HuH-7 (cell line): Measurements from ENCODE around the gene GGNBP2.

Experiments
- DNase-seq: peaks from one replicate; pipeline ENCODE4 v3.0.0; 2011; ENCODE audit warnings: low spot score

The GGNBP2 gene

DNA sequence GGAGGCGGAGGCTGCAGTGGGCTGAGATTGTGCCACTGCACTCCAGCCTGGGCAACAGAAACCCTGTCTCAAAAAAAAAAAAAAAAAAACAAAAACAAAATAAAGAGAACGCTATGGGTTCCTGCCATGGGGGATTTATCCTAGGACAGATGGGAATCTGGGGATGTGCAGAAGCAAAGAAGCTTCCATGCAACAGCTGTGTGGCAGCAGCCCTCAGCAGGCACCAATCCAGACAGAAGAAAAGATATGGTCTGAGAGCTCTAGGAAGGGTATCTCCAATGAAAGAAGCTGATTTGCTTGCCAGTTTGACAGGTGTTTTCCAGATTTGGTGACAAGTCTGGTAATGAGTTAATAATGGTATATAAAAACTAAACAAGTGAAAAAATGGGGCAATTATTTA, 21.6 kb upstream of the GGNBP2 start:
- no peak for DNase-seq

- DNase-seq, result no peak
Measured at GRCh38 chr17:36524428-36524876, 20.3 kb upstream of the GGNBP2 start.

DNA sequence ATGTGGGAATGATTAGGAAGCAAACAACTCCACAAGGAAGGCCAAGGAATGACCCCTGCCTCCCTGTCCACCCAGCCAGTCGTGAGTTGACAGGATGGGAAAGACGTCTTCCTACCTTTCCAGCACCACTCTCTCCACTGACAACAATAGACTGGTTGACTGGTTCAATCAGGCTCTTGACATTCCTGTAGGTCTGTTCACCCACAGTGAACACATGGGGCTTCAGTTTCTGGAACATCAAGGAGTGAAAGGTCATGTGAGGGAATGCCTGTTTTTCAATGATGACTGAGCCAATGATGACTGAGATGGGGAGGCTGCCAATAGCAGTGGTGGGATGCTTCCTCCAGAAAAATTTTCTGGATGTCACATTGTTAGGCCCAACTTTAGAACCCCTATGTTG, 19.6 kb upstream of the GGNBP2 start:
- no peak for DNase-seq

GRCh38 chr17:36525888-36526287, 18.8 kb upstream of the GGNBP2 start:
- no peak for DNase-seq

GRCh38 chr17:36527621-36528250, 17.0 kb upstream of the GGNBP2 start:
- no peak for DNase-seq

GRCh38 chr17:36529121-36529520, 15.6 kb upstream of the GGNBP2 start:
- no peak for DNase-seq

DNA sequence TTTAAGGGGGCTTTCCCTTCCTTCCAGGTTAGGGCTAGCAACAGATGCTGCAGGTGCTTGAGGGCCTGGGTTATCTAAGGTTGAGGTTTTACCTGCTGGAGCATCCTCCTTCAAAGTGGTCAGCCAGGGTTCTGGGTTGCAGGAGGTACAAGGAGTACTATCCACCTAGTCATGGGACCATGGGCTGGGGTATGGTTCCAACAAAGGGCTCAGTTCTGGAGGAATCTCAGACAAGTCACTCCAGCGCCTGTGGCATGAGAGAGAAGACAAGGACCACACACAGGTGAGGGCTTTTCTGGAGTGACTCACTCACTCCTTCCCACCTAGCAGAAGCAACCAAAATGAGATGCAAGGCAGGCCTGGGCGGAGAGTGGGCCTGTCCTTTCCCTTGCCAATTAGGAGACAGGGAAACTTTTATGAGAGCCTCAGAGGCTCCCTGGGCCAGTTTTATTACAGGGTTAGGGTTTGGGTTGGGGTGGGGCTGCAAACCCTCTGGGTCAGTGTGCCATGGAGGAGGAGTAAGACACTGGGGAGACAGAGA, 12.2 kb upstream of the GGNBP2 start:
- DNase-seq, result no peak

DNA sequence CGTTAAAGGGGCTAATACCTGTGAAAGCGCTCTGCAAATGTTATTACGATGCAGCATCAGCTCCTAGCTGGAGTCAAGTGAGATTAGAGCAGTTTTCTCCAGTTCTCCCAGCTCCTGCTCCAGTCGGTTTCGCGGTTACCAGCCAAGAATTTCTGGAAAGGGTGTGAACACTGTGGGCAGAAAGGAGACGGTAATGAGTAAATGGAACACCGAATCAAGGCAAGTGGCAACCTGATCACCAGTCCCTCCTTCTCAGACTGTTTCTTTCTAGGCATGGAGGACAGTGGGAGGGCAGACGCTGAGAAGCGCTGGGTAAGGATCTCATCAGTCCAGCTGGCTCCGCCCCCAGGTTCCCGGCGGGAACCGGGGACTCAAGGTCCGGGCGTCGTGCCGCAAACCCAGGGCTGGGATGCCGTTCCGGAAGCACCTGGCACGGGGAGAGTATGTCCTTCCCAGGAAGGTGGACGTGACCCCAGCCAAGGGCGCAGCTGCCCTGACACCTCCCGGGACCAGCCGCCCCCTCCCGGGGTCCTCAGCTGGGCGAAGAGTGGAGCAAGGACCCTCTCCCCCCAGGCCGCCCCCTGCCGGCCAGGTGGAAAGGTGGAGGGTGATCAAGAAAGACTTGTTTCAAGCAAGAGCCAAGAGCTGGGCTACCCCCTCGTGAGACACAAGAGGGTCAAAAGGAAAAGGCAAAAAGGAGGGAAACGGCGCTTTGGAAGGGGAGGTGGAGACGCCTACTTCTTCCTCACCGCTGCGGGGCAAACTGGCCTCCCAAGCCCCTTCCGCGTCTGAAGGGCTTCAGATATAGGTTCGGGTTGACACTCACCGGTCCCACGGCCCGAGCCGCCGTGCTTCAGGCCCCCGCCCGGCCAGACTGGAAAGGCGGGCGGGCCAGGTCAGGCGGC, 10.5 kb upstream of the GGNBP2 start:
- DNase-seq, result peak; percentile 71

GRCh38 chr17:36534840-36535668, 9.7 kb upstream of the GGNBP2 start, which contains the start of the genes MYO19 and PIGW:
Gene MYO19 (minus strand): TSS chr17:36534868. CDS start chr17:36532538, 2,330 bp downstream.
Gene PIGW (plus strand): TSS chr17:36534987. CDS start chr17:36537102, 2,115 bp downstream.
- peak; percentile 80 for DNase-seq

DNA sequence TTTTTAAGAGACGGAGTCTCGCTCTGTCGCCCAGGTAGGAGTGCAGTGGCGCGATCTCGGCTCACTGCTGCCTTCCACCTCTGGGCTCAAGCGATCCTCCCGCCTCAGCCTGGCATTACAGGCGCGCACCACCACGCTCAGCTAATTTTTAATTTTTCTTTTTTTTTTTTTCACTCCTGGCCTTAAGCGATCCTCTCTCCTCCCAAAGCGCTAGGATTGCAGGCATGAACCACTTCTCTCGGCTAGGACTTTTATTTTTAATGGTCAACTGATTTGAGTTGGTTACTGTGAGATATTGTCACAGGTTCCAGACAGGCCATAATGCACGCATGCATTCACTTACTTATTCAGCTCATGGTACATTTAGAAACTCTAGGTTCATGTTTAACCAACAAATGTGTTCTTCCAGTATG, 9.0 kb upstream of the GGNBP2 start:
- no peak for DNase-seq

DNA sequence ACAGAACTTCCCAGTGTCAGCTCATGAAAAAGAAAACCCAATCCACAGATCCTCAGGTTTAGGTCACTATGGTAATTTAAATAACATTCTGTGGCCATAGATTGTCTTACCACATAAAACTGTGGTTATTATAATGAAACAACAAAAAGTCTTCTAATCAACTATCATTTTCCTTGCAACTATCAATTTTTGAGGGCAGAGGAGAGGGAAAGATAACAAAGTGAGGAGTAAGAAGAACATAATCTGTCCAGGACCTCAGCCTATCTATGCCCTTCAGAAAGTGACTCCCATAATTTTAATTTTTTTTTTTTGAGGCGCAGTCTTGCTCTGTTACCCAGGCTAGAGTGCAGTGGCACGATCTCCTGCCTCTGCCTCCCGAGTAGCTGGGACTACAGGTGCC, 4.0 kb upstream of the GGNBP2 start:
- no peak for DNase-seq

DNA sequence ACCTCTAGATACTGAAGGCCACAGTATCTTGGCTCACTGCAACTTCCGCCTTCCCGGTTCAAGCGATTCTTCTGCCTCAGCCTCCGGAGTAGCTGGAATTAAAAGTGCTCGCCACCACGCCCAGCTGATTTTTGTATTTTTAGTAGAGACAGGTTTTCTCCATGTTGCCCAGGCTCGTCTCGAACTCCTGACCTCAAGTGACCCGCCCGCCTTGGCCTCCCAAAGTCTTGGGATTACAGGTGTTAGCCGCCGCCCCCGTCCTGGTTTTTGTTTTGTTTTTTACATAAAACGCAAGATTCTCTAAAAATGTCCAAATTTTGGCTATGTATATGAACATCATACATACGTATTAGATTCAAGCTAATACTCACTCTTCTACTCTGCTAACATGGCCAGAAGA, 2.0 kb upstream of the GGNBP2 start:
- no peak for DNase-seq

GRCh38 chr17:36544044-36544306, 744 bp upstream of the GGNBP2 start:
- peak; percentile 11 for DNase-seq

- peak; percentile 61 for DNase-seq
Measured at GRCh38 chr17:36545077-36545464, 352 bp downstream of the GGNBP2 start.

DNA sequence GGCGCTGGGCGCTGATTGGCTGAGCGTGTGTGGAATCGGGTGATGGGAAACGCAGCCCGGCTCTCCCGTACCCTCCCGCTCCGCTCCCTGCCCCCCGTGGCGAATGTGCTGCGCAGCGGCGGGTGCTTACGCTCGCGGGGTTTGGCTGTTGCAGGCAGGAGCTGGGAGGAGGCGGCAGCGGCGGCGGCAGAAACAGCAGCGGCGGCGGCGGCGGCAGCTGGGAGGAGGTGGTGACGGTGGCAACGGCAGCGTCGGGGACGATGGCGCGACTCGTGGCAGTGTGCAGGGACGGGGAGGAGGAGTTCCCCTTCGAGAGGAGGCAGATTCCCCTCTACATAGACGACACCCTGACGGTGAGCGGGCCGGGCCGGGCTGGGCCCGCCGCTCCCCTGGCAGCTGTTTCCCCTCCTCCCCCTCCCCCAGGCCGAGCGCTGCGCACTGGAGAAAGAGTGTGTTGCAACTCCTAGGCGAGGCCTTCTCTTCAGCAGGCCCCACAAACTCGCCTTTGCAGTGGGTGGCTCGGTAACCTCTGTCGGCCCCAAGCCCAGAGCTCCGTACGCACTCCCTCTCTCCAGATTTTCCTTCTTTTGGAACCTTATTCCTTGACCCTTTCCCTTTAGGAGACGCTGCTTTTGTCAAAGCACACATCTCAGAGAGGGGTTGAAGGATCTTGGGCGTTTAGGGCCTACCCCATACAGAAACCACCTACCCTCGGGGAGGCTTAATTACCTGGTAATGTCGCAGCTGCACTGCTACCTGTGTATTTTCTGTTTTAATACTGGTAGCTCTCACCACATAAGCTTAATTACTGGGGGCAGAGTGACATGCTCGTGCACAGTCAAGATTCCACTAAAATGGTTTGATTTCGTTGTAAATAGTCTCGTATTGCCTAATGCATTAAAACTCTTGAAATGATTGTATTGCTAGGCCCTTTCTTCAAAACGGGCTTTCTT, 1.0 kb downstream of the GGNBP2 start:
- DNase-seq, result peak; percentile 96

GRCh38 chr17:36546418-36547093, 1.8 kb downstream of the GGNBP2 start:
- no peak for DNase-seq

- DNase-seq, result no peak
Measured at GRCh38 chr17:36547776-36548175, 3.1 kb downstream of the GGNBP2 start.

- DNase-seq, result no peak
Measured at GRCh38 chr17:36550491-36551417, 6.0 kb downstream of the GGNBP2 start.

GRCh38 chr17:36553459-36553858, 8.7 kb downstream of the GGNBP2 start:
- no peak for DNase-seq
